ENCODE results near the gene MELTF.

MELTF gene

DNA sequence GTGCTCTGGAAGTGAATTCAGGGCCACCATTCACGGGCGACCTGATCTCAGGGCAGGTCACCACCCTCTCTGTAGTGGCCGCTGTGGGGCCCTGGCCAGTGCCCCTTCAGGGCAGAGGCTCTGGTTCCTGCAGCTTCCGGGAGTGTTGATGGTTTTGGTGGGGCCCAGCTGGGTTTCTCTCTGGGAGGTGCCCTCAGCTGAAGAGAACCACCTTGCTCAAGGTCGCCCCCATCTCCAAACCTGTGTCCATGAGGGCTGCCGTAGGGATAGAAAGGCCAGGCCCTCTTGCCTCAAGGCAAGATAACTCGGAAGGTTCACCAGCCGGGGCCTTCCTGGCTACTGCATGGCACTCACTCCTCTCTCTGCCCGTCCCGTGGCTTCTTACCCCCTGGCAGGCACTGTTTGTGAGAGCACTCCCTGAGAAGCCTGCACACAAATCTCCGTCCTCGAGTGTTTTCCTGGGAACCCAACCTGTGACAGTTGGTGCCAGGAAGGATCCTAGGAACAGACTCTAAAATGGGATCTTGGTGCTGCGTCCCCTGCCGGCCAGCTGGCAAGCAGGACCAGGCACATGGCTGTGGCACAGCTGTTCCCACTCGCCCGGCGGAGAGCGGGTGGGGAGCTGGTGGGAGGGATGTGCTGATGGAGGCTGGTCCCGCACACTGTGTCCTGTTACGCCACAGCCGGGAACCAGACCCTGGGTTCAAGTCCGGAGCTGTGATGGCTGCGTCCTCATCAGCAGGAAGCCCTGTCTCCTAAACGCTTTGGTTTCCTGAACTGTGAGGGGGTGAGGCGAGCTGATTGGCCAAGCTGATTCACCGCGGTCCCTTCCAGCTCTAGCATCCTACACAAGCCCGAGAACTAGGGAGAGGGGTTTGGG, 37.8 kb downstream of the MELTF start:
- peak; percentile 67 to 80 for DNase-seq

DNA sequence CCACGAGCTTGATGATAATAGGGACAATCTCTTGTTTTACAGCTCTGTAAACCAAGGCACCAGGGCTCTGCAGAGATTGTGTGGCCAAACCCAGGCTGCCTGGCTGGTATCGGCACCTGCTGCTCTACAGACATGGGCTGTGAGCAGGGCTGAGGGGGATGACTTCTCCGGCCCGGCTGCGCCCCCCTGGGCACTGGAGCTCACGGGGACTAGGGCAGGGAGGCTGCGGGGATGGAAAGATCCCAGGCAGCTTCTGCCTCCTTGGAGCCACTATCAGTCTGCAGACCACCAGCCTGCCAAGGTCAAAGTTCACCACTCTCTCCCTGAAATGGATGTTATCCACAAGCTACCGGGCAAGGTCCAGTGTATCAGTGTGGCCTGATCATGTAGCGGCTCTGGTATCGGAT, 39.0 kb downstream of the MELTF start:
- no peak for DNase-seq

GRCh38 chr3:196989721-196990262, 39.8 kb downstream of the MELTF start:
- no peak for DNase-seq

DNA sequence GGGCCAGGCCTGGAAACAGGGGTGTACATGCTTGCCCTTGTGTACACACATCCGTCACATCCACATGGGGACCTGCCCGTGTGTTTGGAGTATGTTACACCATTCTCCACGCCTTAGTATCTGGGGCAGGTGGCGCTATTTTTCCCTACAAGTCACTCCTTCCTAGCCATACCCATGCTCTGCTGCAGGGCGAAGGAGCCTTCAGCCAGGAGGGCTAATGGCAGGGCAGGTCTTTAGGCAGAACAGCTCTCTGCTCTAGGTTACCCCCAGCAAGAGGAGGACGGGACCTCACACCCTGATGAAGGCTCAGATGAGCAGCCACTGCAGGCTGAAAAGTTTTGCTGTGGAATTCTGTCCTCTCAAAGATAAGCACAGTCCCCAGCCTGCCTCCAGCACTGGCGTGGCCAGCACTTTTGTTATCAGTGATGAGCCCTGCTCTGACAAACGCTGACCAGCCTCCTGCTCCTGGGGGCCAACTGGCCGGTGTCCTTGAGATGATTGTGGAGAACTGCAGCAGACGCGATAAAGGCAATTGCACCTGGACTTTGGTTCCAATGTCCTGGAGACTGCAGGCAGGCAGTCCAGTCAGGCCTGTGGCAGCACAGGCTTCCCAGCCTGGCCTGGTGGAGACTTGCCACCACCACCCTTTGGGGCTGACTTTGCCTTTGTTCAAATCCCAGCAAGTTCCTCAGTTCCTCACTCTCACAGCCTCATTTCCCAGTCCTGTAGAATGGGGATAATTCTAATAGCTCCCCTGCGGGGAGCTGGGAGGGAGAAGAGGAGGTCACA, 41.2 kb downstream of the MELTF start:
- peak in 1 of 2 experiments; percentile 46 for DNase-seq

GRCh38 chr3:196987022-196987421, 42.6 kb downstream of the MELTF start:
- no peak for DNase-seq

DNA sequence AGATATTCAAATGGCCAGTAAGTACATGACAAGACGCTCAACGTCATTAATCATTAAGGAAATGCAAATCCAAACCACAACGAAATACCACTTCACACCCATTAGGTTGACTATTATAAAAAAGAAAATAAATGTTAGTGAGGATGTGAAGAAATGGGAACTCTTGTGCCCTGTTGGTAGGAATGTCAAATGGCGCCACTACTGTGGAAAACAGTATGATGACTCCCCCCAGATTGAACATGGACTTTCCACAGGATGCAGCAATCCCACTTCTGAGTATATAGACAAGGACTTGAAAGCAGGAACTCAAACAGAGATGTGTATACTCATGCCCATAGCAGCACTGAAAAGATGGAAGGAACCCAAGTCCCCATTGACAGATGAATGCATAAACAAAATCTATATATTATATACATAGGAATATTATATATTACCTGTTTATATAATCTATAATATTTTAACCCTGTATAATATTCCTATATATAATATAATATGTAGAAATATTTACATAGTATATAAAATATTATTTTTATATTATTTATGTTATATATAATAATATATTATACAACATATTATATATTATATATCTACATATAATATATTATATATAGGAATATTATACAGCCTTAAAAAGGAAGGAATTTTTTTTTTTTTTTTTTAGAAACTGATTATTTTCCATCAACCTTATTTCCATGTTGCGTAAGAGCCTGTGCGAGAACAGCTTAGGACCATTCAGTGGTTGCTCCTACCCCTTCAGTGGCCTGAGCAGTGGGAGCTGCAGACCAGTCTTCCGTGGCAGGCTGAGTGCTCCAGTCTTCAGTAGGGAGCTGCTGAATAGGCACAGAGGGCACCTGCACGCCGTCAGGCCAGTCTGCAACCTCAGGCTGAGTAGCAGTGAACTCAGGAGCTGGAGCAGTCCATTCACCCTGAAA, 43.4 kb downstream of the MELTF start:
- no peak for DNase-seq

GRCh38 chr3:196985298-196985697, 44.3 kb downstream of the MELTF start:
- no peak for DNase-seq

- no peak for DNase-seq
These were observed 46.4 kb downstream of the MELTF start for GRCh38 chr3:196983186-196983585.

DNA sequence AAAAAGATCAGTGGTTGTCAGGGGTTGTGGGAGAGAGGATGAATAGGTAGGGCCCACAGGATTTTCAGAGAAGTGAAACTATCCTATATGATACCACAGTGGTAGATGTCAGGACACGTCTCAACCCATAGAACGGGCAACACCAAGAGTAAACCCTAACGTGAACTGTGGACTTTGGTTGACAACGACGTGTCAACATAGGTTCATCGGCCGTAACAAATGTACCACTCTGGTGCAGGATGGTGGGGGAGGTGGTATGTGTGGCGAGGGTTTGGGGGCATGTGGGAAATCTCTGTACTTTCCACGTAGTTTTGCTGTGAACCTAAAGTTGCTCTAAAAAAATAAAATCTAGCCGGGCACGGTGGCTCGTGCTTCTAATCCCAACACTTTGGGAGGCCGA, 48.0 kb downstream of the MELTF start:
- no peak for DNase-seq

- DNase-seq = no peak
These were observed 50.1 kb downstream of the MELTF start for GRCh38 chr3:196979545-196979944.

- DNase-seq = no peak
These were observed 52.7 kb downstream of the MELTF start for GRCh38 chr3:196976941-196977340.

GRCh38 chr3:196975349-196975748, 54.3 kb downstream of the MELTF start:
- no peak for DNase-seq

DNA sequence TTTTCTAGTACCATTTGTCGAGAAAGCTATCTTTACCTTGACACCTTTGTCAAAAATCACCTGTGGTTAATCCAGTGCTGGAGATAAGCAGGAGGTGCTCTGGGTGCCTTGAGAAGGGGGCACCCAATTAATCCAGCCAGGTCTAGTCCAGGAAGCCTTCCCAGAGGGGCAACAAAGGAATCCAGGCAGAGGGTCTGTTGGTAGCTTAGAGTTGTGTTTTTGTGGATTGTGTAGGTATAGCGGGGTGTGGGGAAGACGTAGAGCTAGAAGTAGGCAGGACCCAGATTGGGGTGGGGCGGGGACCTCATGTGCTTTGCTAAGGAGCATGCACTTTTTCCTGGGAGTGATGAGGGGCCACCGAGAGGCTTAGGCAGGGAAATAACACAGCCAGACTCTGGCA, 55.0 kb downstream of the MELTF start:
- no peak for DNase-seq

DNA sequence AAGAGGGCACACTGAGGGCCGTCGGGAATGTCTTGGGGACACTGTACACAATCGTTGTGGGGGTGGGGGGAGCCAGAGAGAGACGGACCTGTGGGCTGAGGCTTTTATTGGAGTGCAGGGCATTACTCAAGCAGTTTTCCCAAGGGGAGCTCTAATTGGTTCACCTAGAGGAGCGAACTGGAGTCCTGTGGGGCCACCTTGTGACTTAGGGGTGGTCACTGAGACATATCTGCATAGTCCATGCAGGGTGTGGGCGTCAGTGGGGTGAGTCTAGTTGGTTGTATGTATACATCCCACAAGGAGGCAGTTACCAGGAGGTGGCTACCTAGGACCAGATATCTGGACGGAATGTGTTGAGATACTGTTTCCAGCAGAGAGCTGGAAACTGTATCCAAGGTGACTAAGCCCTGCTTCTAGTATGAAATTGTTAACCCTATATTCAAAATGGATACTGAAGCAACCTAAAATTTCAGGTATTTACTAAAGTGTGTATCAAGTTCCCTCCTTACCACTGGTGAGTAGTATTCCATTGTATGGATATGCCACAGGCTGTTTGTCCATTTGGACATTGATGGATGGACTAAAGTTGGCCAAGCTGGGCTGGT, 58.4 kb downstream of the MELTF start:
- DNase-seq = peak; percentile 11 to 40

DNA sequence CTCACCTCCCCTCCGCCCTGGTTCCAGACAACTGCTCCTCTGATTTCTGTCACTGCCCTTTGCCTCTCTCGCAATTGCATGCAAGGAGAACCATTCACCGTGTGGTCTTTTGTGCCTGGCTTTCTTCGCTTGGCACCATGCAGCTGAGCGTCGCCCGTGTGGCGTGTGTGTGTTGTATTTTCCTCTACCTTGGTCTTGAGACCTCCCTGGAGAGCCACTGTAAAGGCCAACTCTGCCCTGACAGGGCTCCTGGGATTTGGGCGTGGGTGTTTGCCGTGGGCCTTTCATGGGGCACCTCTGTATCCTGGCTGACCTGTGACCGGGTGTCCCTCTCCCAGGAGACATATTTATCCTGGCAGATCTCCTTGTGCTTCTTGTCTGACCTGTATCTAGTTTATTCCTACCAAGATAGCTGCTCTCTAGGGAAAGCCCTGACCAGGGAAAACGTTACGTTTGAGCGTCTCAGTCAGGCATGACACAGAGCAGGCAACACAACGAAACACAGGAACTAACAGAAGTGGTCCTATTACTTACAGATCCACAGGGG, 59.0 kb downstream of the MELTF start:
- DNase-seq = no peak

DNA sequence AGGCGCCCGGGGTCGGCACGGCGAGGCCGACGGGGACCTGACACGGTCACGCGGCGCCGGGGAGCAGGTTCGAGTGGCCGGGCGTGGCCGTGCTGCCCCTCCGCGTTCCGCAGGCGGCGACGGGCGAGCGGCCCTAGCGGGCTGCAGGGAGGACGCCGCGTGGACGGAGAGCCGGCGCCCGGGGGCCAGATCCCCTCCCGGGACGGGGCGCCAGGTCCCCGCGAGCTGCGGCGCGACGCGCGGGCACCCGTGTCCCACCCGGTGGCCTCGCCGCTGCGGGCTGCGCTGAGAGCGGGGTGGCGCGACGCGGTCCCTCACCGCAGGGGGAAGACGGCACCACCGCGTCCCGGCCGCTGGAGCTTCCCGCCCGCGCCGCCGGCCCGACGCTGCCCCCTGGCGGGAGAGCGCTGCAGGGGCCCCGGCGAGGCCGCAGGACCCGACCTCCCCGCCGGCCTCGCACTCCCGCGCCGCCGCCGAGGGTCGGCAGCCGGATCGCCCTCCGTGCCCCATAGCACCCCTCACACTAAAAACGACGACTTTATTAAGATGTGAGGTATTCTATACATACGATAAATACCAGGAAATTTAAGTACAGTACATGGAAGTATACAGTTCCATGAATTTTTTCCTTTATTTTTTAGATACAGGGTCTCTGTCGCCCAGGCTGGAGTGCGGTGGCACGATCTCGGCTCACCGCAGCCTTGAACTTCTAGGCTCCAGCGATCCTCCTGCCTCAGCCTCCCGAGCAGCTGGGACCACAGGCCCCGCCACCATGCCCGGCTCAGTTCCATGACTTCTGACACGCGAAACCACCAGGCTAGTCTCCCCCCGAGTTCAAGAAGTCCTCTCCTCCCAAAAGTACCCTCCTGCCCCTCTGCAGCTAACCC, 59.7 kb downstream of the MELTF start:
- peak; percentile 37 to 63 for DNase-seq

GRCh38 chr3:196969134-196969659, 60.4 kb downstream of the MELTF start:
- DNase-seq = peak in 1 of 2 experiments; percentile 49

DNA sequence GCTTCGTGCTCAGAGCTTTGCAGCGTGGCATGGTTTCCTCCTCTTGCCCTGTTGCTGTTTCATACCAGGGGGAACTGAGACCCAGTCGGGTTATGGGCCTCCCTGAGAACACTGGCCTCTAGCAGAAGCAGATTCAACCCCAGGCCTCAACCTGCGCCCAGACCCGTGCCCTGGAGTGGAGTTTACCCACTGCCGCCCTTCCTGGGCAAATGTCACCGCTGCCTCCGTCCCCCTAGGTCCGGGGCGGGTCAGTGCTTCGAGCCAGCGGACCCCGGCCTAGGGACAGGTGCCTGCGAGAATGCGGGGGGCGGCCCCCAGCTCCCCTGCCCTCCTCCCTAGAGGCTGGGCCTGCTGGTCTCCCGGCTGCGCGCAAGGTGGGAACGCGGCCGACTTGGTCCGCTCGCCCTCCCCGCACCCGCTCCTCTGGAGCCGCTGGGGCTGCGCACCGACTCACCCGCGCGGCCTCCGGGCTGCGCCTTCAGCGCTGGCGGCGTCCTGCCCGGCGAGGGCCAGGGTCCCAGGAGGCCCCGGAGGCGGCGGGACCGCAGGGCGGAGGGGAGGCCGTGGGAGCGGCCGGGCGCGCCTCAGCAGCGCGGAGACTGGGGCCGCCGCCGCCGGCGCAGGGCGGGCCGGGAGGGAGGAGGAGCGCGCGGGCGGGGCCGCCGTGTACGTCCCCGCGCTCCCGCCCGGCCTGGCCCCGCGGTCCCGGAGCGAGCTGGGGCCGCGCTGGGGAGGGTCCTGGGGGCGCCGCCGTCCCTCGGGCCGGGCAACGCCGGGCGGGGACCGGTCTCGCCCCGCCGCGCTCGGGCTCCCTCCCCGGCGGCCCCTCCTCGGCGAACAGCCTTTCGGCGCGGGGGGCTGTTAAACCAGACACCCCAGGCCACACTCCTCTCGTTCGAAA, 61.1 kb downstream of the MELTF start, which contains the start of gene PIGZ:
TSS of gene PIGZ (minus strand) at position 601 of the 901 bp plus-strand sequence. CDS start 16,802 bp downstream, outside the sequence.
- DNase-seq = peak in 1 of 2 experiments; percentile 49

All from NCI-H524 (cell line).